Upper lobe of left lung (tissue), 6 donors: ENCODE measurements around the gene PTPN12. TPM values are rescaled to one million over a fixed set of nuclear protein-coding genes. Genes with fewer than 3 reads are reported as not detected.
A peak's percentile ranks its signal among the peaks of the same experiment; 100 is the strongest.

Source experiments
- ATAC-seq, 2 donors: fragments of 200-7000 bp; cut with Tn5 transposase; one replicate each; pipeline ENCODE4 v1.9.1; 2022; ENCODE audit warnings: mild to moderate bottlenecking in 2 of 2, moderate library complexity in 2 of 2; ENCODE audit not compliant: low FRiP score in 2 of 2
- DNase-seq, 2 donors: peaks; one replicate each; pipeline ENCODE4 v3.0.0-alpha.2; 2019 to 2020
- H3K27ac ChIP-seq, 4 donors: fragments of 200-600 bp; sonication (generic); one replicate each; pipeline ENCODE4 v1.5.1; 2016 to 2019
- H3K27me3 ChIP-seq, 4 donors: fragments of 200-600 bp; sonication (generic); one replicate each; pipeline ENCODE4 v1.5.1; 2017 to 2019
- H3K36me3 ChIP-seq, 4 donors: fragments of 200-600 bp; sonication (generic); one replicate each; pipeline ENCODE4 v1.5.1; 2016 to 2019
- H3K4me1 ChIP-seq, 4 donors: fragments of 200-600 bp; sonication (generic); one replicate each; pipeline ENCODE4 v1.5.1; 2018 to 2019
- H3K4me3 ChIP-seq, 4 donors: fragments of 200-600 bp; sonication (generic); one replicate each; pipeline ENCODE4 v1.5.1; 2017 to 2019; ENCODE audit warnings: mild to moderate bottlenecking in 2 of 4, moderate library complexity in 1 of 4
- H3K9me3 ChIP-seq, 4 donors: fragments of 200-600 bp; sonication (generic); one replicate each; pipeline ENCODE4 v1.5.1; 2018 to 2019
- EP300 ChIP-seq, 4 donors: sonication (generic); formaldehyde crosslinking; IDR thresholded peaks; one replicate each; pipeline ENCODE4 v1.5.1; 2017; ENCODE audit warnings: antibody characterized with exemption in 4 of 4, control low read depth in 2 of 4
- POLR2A ChIP-seq, 4 donors: fragments of 450-650 bp; IDR thresholded peaks; one replicate each; pipeline ENCODE4 v1.5.1; 2016 to 2017; ENCODE audit warnings: antibody characterized with exemption in 4 of 4, mild to moderate bottlenecking in 2 of 4
- POLR2AphosphoS5 ChIP-seq, 2 donors: sonication (generic); formaldehyde crosslinking; IDR thresholded peaks; one replicate each; pipeline ENCODE4 v1.5.1; 2017; ENCODE audit warnings: antibody characterized with exemption in 2 of 2
- WGBS, 2 donors: methylation state at CpG; one replicate each; pipeline ENCODE4 v1.1.5; 2017 to 2018; 5-methylcytosine and 5-hydroxymethylcytosine counted together
- total RNA-seq, 6 donors: library from RNA; depleted of rRNA in 4 of 6; stranded (reverse); fragments of >200 nt in 4 of 6; gene quantifications; one replicate each; pipeline versions ENCODE4 v1.1.0 to v1.2.1, GENCODE V29; 2016 to 2021
- TF ChIP-seq, protein P1 (sequence below), 6 experiments: fragments of 450-650 bp in 4 of 6; fragments of 200-600 bp in 2 of 6; sonication (generic) in 2 of 6; IDR thresholded peaks; one replicate each; pipeline ENCODE4 v1.5.1; 2016 to 2019; ENCODE audit warnings: antibody characterized with exemption in 6 of 6
- donor health status: DM: no; HTN: no; CAD: no; lungs with moderate emphysema.
- donor health status: DM: no; HTN: yes; CAD: no; lungs with severe emphysema.

The PTPN12 gene
- total RNA-seq, 6 donors from 2014 or later, result 104 to 211 (median 136) TPM

DNA sequence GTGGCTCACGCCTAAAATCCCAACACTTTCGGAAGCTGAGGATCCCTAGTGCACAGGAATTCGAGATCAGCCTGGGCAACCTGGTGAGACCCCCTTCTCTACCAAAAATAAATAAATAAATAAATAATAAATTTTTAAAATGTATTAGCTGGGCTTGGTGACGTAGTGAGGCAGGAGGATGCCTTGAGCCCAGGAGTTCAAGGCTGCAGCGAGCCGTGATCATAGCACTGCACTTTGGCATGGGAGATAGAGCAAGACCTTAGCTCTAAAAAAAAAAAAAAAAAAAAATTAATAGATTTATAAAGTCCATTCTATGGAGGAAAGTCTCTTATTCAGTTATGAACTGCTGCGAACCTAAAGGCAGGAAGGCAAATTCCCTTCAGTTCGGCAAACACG, 1.1 kb upstream of the PTPN12 start:
- H3K36me3 ChIP-seq, result no peaks in the 10 kb centered on the region
- H3K4me1 ChIP-seq, result peaks cover 16 to 23% (median 19%) of the 10 kb centered on the region in 4 donors
- DNase-seq (no peak), ATAC-seq (no peak)
- H3K4me3 ChIP-seq, result peak overlapping the region; percentile 68 to 95 (median 92)
- no peaks in the 10 kb centered on the region for H3K9me3 ChIP-seq
- no peaks in the 10 kb centered on the region for H3K27me3 ChIP-seq
- TF ChIP-seq POLR2AphosphoS5 (IDR thresholded peaks at IDR 0.05), result no peak
- TF ChIP-seq, protein P1, sequence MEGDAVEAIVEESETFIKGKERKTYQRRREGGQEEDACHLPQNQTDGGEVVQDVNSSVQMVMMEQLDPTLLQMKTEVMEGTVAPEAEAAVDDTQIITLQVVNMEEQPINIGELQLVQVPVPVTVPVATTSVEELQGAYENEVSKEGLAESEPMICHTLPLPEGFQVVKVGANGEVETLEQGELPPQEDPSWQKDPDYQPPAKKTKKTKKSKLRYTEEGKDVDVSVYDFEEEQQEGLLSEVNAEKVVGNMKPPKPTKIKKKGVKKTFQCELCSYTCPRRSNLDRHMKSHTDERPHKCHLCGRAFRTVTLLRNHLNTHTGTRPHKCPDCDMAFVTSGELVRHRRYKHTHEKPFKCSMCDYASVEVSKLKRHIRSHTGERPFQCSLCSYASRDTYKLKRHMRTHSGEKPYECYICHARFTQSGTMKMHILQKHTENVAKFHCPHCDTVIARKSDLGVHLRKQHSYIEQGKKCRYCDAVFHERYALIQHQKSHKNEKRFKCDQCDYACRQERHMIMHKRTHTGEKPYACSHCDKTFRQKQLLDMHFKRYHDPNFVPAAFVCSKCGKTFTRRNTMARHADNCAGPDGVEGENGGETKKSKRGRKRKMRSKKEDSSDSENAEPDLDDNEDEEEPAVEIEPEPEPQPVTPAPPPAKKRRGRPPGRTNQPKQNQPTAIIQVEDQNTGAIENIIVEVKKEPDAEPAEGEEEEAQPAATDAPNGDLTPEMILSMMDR (IDR thresholded peaks at IDR 0.05), result no peak
- no peak for TF ChIP-seq POLR2A (IDR thresholded peaks at IDR 0.05)
- no peak for TF ChIP-seq EP300 (IDR thresholded peaks at IDR 0.05)
- WGBS, 2 donors, result 38 to 40% methylated on average over 9 of the region's 9 CpGs
- peak overlapping the region; percentile 94 to 100 (median 98) for H3K27ac ChIP-seq

DNA sequence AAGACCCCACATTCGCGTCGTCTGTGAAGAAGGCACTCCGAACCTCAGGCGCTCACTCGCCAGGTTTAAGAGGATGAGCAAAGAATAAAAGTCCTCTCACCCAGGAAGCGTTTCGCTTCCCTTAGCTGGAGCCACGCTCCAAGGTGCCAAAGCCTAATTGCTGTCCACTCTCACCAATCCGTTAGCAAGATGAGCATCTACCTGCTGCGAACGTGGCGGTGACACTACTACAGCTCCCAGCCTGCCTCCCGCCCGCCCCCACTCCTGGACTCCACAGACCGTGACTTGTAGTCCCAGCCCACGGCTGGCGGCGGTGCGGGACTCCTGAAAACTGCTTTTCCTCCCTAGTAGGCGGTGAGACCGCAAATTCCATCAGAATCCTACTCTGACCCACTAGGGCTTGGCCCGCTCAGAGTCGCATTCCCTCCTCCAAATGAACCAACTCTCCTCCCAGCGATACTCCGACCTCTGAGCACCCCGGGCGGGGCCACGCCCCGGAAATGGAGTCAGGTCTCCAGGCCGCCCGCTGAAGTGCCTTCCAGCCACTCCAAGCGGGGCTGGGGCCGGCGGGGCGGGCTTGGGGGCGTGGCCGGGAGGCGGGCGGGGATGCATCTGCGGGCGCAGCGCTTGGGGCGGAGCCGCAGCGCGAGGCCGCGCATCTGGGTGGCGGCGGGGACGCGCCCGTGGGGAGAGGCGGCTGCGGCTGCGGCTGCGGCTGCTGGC, 521 bp upstream of the PTPN12 start:
- H3K4me3 ChIP-seq, result peak overlapping the region; percentile 68 to 95 (median 92)
- H3K27ac ChIP-seq, result peak overlapping the region; percentile 98 to 100 (median 100)
- DNase-seq, result peak; percentile 98 to 100
- 1 to 2% methylated on average over 22 to 27 of the region's 58 CpGs for WGBS, 2 donors
- no peaks in the 10 kb centered on the region for H3K27me3 ChIP-seq
- H3K9me3 ChIP-seq, result no peaks in the 10 kb centered on the region
- peaks cover 21 to 29% (median 24%) of the 10 kb centered on the region in 4 donors for H3K4me1 ChIP-seq
- TF ChIP-seq EP300 (IDR thresholded peaks at IDR 0.05) (peak in 1 of 4 donors; percentile 37), POLR2AphosphoS5 (IDR thresholded peaks at IDR 0.05) (peak; percentile 86 to 97), POLR2A (IDR thresholded peaks at IDR 0.05) (peak in 3 of 4 donors; percentile 73 to 97 (median 96))
- TF ChIP-seq, protein P1 (IDR thresholded peaks at IDR 0.05), result peak in 1 of 6 experiments; percentile 6
- peak; percentile 95 to 98 for ATAC-seq
- no peaks in the 10 kb centered on the region for H3K36me3 ChIP-seq

DNA sequence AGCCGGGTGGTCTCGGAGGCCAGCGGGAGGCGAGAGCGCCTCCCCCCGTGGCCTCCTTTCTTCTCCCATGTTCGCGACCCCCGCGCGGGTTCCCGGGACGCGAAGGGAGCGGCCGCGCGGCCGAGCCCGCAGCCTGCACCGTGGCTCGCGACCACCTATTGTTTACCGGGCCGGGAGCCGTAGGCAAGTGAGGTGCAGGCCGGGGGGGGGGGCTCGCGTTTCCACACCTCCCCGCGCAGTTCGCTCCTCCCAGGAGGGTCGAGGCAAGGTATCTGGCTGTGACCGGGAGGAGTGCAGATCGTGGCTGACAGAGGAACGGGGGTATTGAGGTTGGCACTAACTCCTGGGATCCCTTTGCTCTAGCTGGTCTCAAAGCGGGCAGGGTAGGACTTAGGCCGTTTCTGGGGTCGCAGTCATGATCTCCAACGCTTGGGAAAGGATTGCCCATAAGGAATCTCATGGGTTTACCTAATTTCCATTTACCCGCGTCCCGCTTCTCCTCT, 734 bp downstream of the PTPN12 start:
- Histone ChIP-seq H3K27ac (peak overlapping the region; percentile 98 to 100 (median 100)), H3K36me3 (no peaks in the 10 kb centered on the region), H3K4me3 (peak overlapping the region; percentile 81 to 95 (median 92)), H3K4me1 (peaks cover 34 to 41% (median 37%) of the 10 kb centered on the region in 4 donors), H3K27me3 (no peaks in the 10 kb centered on the region), H3K9me3 (no peaks in the 10 kb centered on the region)
- ATAC-seq (peak; percentile 11 to 38), DNase-seq (peak; percentile 29 to 90)
- WGBS, 2 donors, result 0% methylated on average over 4 to 32 of the region's 43 CpGs
- TF ChIP-seq POLR2A (IDR thresholded peaks at IDR 0.05), result peak in 1 of 4 donors; percentile 45
- no peak for TF ChIP-seq POLR2AphosphoS5 (IDR thresholded peaks at IDR 0.05)
- TF ChIP-seq EP300 (IDR thresholded peaks at IDR 0.05), result no peak
- TF ChIP-seq, protein P1 (IDR thresholded peaks at IDR 0.05), result no peak

DNA sequence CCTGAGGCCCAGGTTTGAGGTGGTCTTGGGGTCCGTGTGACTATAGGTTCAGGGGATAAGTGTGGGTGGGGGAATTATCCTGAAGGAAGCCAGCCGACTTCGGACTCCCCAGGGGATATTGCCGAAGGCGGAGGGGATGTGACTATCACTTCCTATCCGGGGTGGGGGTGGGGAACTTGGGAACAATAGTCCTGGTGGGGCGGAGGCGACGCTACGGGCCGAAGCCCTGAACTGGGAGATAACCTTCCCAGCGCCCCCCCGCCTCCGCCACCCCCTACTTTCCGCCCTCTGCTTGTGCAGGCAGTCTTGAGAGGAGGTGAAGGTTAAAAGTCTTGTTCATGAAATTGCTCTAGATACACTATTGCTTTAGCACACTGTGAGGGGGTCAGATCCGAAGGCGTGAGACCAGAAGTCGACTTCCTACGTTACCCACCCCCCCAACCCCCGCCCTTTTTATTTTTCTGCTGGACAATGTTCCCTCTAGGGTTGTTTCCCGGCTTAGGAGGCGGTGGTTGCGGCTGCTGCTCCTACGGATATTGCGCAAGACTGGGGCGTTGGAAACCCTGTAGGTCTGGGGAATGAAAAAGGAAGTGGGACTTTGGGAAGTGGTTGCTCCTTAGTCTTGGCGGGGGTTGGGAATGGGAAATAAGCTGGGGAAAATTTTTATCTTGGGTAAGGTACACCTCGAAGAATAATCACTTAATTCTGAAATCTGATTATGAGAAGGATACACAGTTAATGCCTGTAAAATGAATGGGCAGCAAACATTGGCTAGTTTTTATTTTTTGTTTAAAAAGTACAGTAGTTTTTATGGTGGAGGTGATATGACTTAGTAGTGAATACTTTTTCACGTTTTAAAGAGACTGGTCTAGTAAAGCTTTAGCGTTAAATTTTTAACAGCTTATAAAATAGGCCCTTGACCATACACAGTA, 1.5 kb downstream of the PTPN12 start:
- ATAC-seq (peak; percentile 69 to 78), DNase-seq (peak; percentile 80 to 96)
- Histone ChIP-seq H3K27me3 (no peaks in the 10 kb centered on the region), H3K4me1 (peaks cover 39 to 45% (median 41%) of the 10 kb centered on the region in 4 donors), H3K4me3 (peak overlapping the region; percentile 81 to 95 (median 92)), H3K9me3 (no peaks in the 10 kb centered on the region), H3K36me3 (no peaks in the 10 kb centered on the region), H3K27ac (peak overlapping the region; percentile 98 to 100 (median 100))
- WGBS, 2 donors, result 3 to 4% methylated on average over 16 to 29 of the region's 30 CpGs
- TF ChIP-seq POLR2A (IDR thresholded peaks at IDR 0.05), result peak in 1 of 4 donors; percentile 15
- peak in 2 of 4 donors; percentile 37 to 76 for TF ChIP-seq EP300 (IDR thresholded peaks at IDR 0.05)
- peak; percentile 85 to 86 for TF ChIP-seq POLR2AphosphoS5 (IDR thresholded peaks at IDR 0.05)
- TF ChIP-seq, protein P1 (IDR thresholded peaks at IDR 0.05), result no peak
